ENCODE data around the gene HTT. TPM values are rescaled to one million over a fixed set of nuclear protein-coding genes. Genes with fewer than 3 reads are reported as not detected.

HTT gene
- total and polyA plus RNA-seq, 4 donors, result 38.9 to 51.5 (median 40.9) TPM

- Histone ChIP-seq H3K27me3 (ENCODE audit: control insufficient read depth, insufficient read depth, low read length) (no peaks in the 10 kb centered on the region), H3K9me3 (ENCODE audit: control insufficient read depth, insufficient read depth, low read length) (no peaks in the 10 kb centered on the region), H3K4me1 (ENCODE audit: control insufficient read depth, insufficient read depth, low read length) (no peaks in the 10 kb centered on the region), H3K4me3 (ENCODE audit: low read depth, low read length) (no peak overlapping the region), H3K27ac (ENCODE audit: low read depth, low read length) (no peak overlapping the region), H3K36me3 (ENCODE audit: control insufficient read depth, insufficient read depth, low read length) (peaks cover 33% of the 10 kb centered on the region)
- no peak for DNase-seq (ENCODE audit: low read depth in 4 of 6, low spot score in 6 of 6)
- WGBS (ENCODE audit: insufficient coverage), result 87% methylated on average over 23 of the region's 28 CpGs
These were observed 188.8 kb downstream of the HTT start for GRCh38 chr4:3263053-3263875.

GRCh38 chr4:3263876-3264193 is 189.4 kb downstream of the HTT start:
- Histone ChIP-seq H3K4me3 (ENCODE audit: low read depth, low read length) (no peak overlapping the region), H3K9me3 (ENCODE audit: control insufficient read depth, insufficient read depth, low read length) (no peaks in the 10 kb centered on the region), H3K27ac (ENCODE audit: low read depth, low read length) (no peak overlapping the region), H3K4me1 (ENCODE audit: control insufficient read depth, insufficient read depth, low read length) (peaks cover 4% of the 10 kb centered on the region), H3K27me3 (ENCODE audit: control insufficient read depth, insufficient read depth, low read length) (no peaks in the 10 kb centered on the region), H3K36me3 (ENCODE audit: control insufficient read depth, insufficient read depth, low read length) (peaks cover 39% of the 10 kb centered on the region)
- no CpG with 5 or more reads among the region's 6 CpGs for WGBS (ENCODE audit: insufficient coverage)
- DNase-seq (ENCODE audit: low read depth in 4 of 6, low spot score in 6 of 6), result no peak

DNA sequence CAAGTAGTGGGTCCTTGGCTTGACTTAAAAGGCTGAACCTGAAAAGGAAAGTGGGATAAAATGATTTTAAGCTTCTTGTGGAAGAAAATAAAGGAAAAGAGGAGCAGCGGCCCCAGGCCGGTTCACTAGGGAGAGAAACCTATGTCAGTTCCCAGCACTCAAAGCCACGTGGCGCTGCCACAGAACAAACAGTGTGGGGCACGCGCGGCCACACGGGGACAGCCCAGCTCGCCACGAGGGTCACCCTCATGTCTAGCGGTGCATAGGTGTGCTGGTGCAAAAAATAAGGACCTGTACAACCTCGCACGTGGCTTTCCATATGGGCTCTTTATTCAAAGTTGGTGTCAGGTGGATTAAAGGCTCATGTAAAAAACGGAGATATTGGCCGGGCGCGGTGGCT is 191.6 kb downstream of the HTT start:
- DNase-seq (ENCODE audit: low read depth in 4 of 6, low spot score in 6 of 6), result no peak
- H3K9me3 ChIP-seq (ENCODE audit: control insufficient read depth, insufficient read depth, low read length), result no peaks in the 10 kb centered on the region
- 97% methylated on average over 14 of the region's 17 CpGs for WGBS (ENCODE audit: insufficient coverage)
- no peak overlapping the region for H3K27ac ChIP-seq (ENCODE audit: low read depth, low read length)
- peaks cover 21% of the 10 kb centered on the region for H3K4me1 ChIP-seq (ENCODE audit: control insufficient read depth, insufficient read depth, low read length)
- peaks cover 41% of the 10 kb centered on the region for H3K36me3 ChIP-seq (ENCODE audit: control insufficient read depth, insufficient read depth, low read length)
- H3K4me3 ChIP-seq (ENCODE audit: low read depth, low read length), result no peak overlapping the region
- H3K27me3 ChIP-seq (ENCODE audit: control insufficient read depth, insufficient read depth, low read length), result no peaks in the 10 kb centered on the region

DNA sequence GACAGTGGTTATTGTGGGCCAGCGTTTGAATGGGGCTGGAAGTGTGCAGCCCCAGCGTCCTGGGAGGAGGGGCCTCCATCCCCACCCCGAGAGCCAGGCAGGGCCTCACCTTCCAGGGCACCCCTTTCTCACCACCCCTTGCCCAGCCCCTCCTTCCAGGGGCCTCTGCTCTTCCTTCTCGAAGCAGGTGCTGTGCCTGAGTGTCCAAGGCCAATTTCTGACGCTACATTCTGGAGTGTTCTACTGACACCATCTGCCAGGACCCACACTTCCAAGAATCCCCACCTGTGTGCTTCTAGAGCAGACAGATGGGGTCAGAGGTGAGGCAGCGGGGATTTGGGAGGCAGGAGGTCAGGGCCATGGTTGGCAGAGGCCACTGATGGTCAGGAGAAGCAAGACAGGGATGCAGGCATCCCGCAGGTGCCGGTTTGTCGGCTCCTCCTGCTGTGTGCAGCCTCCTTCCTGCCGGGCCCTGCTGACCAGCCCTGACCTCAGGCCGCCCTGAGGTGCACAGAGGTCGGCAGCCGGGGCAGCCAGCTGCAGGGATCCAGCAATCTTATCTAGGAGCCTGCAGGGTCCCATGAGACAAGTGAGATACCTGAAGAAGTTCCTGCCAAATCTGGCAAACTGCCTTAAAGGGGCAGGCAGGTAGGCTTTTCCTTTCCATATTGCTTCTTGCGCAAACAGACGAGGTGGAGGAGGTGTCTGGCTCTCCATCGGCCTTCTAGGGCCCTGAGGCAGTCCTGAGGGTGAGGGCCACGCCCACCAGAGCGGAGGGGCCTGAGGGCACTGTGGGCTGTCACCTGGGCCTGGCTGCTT is 193.3 kb downstream of the HTT start:
- H3K27ac ChIP-seq (ENCODE audit: low read depth, low read length), result no peak overlapping the region
- H3K27me3 ChIP-seq (ENCODE audit: control insufficient read depth, insufficient read depth, low read length), result no peaks in the 10 kb centered on the region
- H3K36me3 ChIP-seq (ENCODE audit: control insufficient read depth, insufficient read depth, low read length), result peaks cover 25% of the 10 kb centered on the region
- DNase-seq (ENCODE audit: low read depth in 4 of 6, low spot score in 6 of 6), result no peak
- H3K4me3 ChIP-seq (ENCODE audit: low read depth, low read length), result no peak overlapping the region
- H3K4me1 ChIP-seq (ENCODE audit: control insufficient read depth, insufficient read depth, low read length), result peaks cover 21% of the 10 kb centered on the region
- no peaks in the 10 kb centered on the region for H3K9me3 ChIP-seq (ENCODE audit: control insufficient read depth, insufficient read depth, low read length)
- WGBS (ENCODE audit: insufficient coverage), result 75% methylated on average over 15 of the region's 18 CpGs

DNA sequence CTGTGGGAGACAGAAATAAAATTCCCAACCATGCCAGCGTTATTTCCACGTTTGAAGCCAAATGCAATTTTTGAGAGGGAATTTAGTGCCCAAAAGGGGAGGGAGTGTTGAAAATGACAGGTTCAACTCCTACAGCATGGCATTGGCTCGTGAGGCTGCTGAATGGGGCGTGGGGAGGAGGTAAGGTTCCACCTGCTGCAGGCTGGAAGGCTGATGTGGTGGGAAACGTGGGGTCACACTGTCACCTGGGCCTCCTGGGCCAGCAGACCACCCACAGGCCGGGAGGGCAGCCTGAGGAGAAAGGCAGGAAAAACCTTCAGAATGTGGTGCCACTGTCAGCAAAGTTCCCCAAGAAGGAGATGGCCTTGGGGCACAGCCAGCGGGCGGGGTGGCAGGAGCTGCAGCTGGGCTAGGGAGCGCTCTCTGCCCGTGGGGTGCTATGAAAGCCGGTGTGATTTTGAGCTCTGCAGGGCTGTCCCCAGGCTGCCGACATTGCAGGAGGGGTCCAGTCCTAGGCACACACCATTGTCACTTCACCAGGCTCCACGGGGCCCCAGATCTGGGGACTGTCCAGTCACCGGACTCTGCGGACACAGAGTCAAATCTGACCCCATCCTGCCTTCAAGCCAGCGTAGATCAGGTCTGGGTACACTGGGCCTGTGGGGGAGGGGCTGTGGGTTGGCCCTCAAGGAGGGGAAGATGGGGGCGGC is 194.1 kb downstream of the HTT start:
- Histone ChIP-seq H3K27ac (ENCODE audit: low read depth, low read length) (no peak overlapping the region), H3K4me3 (ENCODE audit: low read depth, low read length) (no peak overlapping the region), H3K36me3 (ENCODE audit: control insufficient read depth, insufficient read depth, low read length) (peaks cover 18% of the 10 kb centered on the region), H3K4me1 (ENCODE audit: control insufficient read depth, insufficient read depth, low read length) (peaks cover 21% of the 10 kb centered on the region), H3K27me3 (ENCODE audit: control insufficient read depth, insufficient read depth, low read length) (no peaks in the 10 kb centered on the region), H3K9me3 (ENCODE audit: control insufficient read depth, insufficient read depth, low read length) (no peaks in the 10 kb centered on the region)
- 83% methylated on average over 15 of the region's 17 CpGs for WGBS (ENCODE audit: insufficient coverage)
- no peak for DNase-seq (ENCODE audit: low read depth in 4 of 6, low spot score in 6 of 6)

- no peak overlapping the region for H3K4me3 ChIP-seq (ENCODE audit: low read depth, low read length)
- H3K36me3 ChIP-seq (ENCODE audit: control insufficient read depth, insufficient read depth, low read length), result peaks cover 18% of the 10 kb centered on the region
- H3K27me3 ChIP-seq (ENCODE audit: control insufficient read depth, insufficient read depth, low read length), result no peaks in the 10 kb centered on the region
- H3K27ac ChIP-seq (ENCODE audit: low read depth, low read length), result no peak overlapping the region
- peaks cover 21% of the 10 kb centered on the region for H3K4me1 ChIP-seq (ENCODE audit: control insufficient read depth, insufficient read depth, low read length)
- DNase-seq (ENCODE audit: low read depth in 4 of 6, low spot score in 6 of 6), result no peak
- WGBS (ENCODE audit: insufficient coverage), result 61% methylated on average over 25 of the region's 25 CpGs
- H3K9me3 ChIP-seq (ENCODE audit: control insufficient read depth, insufficient read depth, low read length), result no peaks in the 10 kb centered on the region
These were observed 194.8 kb downstream of the HTT start for GRCh38 chr4:3269105-3269927.

GRCh38 chr4:3269991-3270611 is 195.6 kb downstream of the HTT start:
- H3K27ac ChIP-seq (ENCODE audit: low read depth, low read length), result no peak overlapping the region

DNA sequence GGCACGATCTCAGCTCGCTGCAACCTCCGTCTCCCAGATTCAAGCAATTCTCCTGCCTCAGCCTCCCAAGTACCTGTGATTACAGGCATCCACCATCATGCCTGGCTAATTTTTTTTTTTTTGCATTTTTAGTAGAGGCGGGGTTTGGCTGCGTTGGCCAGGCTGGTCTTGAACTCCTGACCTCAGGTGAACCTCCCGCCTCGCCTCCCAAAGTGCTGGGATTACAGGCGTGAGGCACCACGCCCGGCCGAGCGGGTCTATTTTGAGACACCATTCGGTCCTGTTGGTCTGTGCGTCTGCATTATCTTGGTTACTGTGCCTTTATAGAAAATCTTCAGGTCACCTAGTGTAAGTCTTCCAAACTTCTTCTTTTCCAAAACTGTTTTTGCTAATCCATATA is 196.7 kb downstream of the HTT start:
- 87% methylated on average over 14 of the region's 14 CpGs for WGBS (ENCODE audit: insufficient coverage)
- DNase-seq (ENCODE audit: low read depth in 4 of 6, low spot score in 6 of 6), result no peak

More at GRCh38 chr4:3269991-3270611, 195.6 kb downstream of the HTT start:
- peaks cover 21% of the 10 kb centered on the region for H3K4me1 ChIP-seq (ENCODE audit: control insufficient read depth, insufficient read depth, low read length)
- H3K9me3 ChIP-seq (ENCODE audit: control insufficient read depth, insufficient read depth, low read length), result no peaks in the 10 kb centered on the region
- peak in 2 of 6 donors; percentile 79 to 81 for DNase-seq (ENCODE audit: low read depth in 4 of 6, low spot score in 6 of 6)
- peaks cover 18% of the 10 kb centered on the region for H3K36me3 ChIP-seq (ENCODE audit: control insufficient read depth, insufficient read depth, low read length)
- WGBS (ENCODE audit: insufficient coverage), result 42% methylated on average over 17 of the region's 17 CpGs
- H3K27me3 ChIP-seq (ENCODE audit: control insufficient read depth, insufficient read depth, low read length), result no peaks in the 10 kb centered on the region
- H3K4me3 ChIP-seq (ENCODE audit: low read depth, low read length), result no peak overlapping the region

More for the DNA sequence above, 196.7 kb downstream of the HTT start:
- Histone ChIP-seq H3K4me1 (ENCODE audit: control insufficient read depth, insufficient read depth, low read length) (peaks cover 21% of the 10 kb centered on the region), H3K4me3 (ENCODE audit: low read depth, low read length) (no peak overlapping the region), H3K36me3 (ENCODE audit: control insufficient read depth, insufficient read depth, low read length) (peaks cover 18% of the 10 kb centered on the region), H3K27ac (ENCODE audit: low read depth, low read length) (no peak overlapping the region), H3K9me3 (ENCODE audit: control insufficient read depth, insufficient read depth, low read length) (no peaks in the 10 kb centered on the region), H3K27me3 (ENCODE audit: control insufficient read depth, insufficient read depth, low read length) (no peaks in the 10 kb centered on the region)
